GM12891 (cell line): ENCODE measurements around the gene BEND5.

Source experiments
- POLR2A ChIP-seq: IDR thresholded peaks from 2 replicates; pipeline ENCODE4 v1.6.1; 2011; ENCODE audit warnings: low read depth, low read length, control low read depth
- POLR2AphosphoS5 ChIP-seq: IDR thresholded peaks from 2 replicates; pipeline ENCODE4 v1.6.1; 2011; ENCODE audit warnings: low read depth, low read length, control low read depth

GRCh38 chr1:48710318-48710717 is 66.4 kb downstream of the BEND5 start:
- no peak for TF ChIP-seq POLR2AphosphoS5
- no peak for TF ChIP-seq POLR2A
